ENCODE data around the gene VPS35L.

Gene VPS35L

GRCh38 chr16:19595043-19595767 lies 39.7 kb downstream of the VPS35L start:
- FAIRE-seq (peak; percentile 90), DNase-seq (ENCODE audit: low spot score) (peak; percentile 93)

DNA sequence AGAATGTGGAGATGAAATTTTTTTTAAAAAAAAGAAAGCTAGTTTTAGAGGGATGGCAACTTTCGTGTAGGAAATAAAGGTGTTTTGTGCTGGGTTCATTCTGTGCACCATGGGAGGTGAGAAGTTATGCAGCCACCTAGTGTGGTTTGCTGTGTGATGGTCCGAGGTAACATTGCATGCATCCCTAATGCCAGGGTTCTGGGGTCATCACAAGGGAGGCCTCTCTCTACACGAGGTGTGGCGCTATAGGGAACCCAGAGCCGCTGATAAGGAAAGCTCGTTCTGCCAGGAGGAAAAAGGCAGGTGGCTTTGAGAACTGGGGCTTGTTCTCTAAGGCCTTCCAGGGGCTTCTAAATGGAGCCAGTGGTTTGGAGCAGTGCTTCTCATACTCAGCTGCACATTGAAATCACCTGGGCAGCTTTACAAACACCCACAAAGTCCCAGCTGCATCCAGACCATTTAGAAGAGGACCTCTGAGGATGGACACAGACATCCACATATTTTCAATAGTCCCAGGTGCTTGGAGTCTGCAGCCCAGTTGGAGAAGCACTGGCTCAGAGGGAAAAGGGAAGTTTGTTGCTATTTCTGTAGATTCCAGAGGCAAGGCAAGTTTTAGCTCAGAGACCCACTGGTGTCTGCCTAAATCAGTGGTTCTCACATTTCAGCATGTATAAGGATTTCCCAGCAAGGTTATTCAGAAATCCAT lies 43.5 kb downstream of the VPS35L start:
- DNase-seq (ENCODE audit: low spot score), result no peak
- no peak for FAIRE-seq

GRCh38 chr16:19599968-19600716 lies 44.6 kb downstream of the VPS35L start:
- FAIRE-seq (no peak), DNase-seq (ENCODE audit: low spot score) (no peak)

DNA sequence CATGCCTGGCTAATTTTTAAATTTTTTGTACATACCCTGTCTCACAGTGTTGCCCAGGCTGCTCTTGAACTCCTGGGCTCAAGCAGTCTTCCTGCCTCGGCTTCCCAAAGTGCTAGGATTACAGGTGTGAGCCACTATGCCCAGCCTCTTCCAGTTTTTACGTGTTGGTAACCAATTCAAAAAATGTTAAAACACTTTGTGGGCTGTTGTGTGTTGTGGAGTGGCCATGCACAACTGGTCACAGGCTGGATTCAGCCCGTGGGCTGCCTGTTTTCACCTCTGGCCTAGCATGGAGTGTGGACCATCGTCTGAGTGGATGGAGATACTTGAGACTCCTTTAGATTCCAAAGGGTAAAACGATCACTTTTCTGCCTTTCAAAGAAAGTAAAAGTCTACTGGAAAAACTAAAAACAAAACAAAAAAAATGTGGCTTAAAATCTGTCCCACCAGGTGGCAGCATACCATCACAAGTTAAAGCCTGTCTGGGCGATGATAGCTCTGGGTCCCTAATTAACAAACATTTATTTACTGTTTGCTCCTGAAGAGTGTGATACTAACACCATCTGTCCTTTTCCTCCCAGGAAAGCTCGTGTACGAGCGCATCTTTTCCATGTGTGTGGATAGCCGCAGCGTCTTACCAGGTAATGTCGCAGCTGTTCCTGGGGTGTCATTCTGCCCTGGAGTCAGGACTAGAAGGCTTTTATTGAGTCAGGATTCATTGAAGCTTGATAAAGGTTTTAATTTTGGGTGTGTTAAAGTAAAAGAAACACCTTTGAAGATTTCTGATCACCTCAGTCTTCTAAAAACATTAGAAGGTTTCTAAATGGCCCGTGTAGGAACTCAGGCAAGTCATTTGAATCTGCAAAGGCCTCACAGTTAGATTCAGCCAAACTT lies 45.8 kb downstream of the VPS35L start:
- FAIRE-seq, result no peak
- DNase-seq (ENCODE audit: low spot score), result peak; percentile 7

- FAIRE-seq (no peak), DNase-seq (ENCODE audit: low spot score) (no peak)
Observed at GRCh38 chr16:19604911-19605310, 49.4 kb downstream of the VPS35L start.

GRCh38 chr16:19605701-19606100 lies 50.2 kb downstream of the VPS35L start:
- FAIRE-seq (no peak), DNase-seq (ENCODE audit: low spot score) (no peak)

GRCh38 chr16:19607616-19608280 lies 52.2 kb downstream of the VPS35L start:
- FAIRE-seq, result no peak
- DNase-seq (ENCODE audit: low spot score), result no peak

- FAIRE-seq, result no peak
- no peak for DNase-seq (ENCODE audit: low spot score)
Observed at GRCh38 chr16:19609359-19609758, 53.9 kb downstream of the VPS35L start.

DNA sequence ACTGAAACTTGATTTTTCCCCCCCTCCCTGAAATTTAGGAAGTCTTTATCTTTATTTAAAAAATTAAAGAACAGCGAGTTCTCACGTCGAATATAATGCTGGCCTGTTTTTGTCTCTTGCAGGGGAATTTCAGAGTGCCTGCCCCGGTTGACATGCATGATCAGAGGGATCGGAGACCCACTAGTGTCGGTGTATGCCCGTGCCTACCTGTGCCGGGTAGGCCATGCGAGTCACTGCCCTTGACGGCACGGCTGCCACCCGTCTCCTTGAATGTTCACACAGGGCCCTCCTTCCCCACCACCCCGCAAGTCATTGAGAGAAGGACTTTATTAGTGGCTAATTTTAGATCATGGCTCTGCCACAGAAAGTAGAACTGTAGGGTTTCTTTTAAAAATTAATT lies 54.7 kb downstream of the VPS35L start:
- no peak for DNase-seq (ENCODE audit: low spot score)
- no peak for FAIRE-seq

DNA sequence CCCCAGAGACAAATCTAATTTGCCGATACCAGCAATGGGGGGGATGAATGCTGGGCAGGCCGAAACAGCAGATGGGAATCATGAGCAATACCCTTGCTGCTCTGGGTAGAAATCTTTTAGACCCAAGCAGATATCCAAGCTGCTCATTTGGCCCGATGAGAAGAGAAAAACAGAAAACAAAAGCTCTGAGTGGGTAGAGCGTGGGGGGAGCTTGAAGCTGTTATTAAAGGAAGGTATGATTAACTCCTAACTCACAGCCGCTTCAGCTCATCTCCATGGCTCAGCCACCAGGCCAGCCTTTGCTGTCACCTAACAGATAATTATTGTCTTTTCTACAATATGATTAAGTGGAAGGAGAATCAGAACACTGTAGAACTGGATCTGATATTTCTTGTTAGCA lies 58.3 kb downstream of the VPS35L start:
- no peak for FAIRE-seq
- no peak for DNase-seq (ENCODE audit: low spot score)

DNA sequence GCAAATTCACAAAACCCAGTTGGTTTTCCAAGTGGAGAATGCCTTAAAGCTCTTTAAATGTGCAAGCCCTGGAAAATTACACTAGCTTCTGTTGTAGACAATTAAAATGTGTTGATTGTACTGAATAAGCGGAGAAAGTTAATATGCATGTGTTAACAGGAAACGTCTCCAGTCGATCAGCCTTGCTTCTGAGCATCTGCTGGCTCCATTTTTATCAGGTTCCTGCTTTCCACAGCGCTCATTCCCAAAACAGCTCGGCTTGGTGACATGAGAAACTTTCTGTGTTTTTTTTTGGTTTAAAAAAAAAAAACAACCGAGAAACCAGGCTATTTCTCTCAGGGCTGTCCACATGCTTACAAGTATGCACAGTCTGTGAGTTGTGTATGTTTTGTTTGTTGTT lies 60.7 kb downstream of the VPS35L start:
- DNase-seq (ENCODE audit: low spot score) (no peak), FAIRE-seq (no peak)

GRCh38 chr16:19618876-19619275 lies 63.4 kb downstream of the VPS35L start:
- no peak for DNase-seq (ENCODE audit: low spot score)
- FAIRE-seq, result no peak

DNA sequence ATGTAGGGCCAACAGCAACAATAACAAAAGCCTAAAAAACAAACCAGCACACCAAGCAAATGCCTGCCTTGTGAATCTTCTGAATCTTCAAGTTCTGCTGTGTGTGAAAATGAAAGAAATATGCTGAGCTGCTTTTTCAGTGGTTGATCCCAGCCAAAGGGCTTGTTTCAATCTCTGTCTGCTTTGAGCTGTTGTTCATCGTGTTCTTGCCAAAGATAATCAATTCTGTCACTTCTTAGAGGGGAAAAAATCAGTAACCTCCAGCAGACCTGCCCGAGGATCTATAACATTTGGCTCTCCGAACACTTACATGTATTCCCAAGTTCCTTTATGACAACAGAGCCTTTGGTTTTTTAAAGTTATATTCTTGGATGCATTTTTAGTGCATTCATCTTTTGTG lies 65.9 kb downstream of the VPS35L start:
- FAIRE-seq, result no peak

DNA sequence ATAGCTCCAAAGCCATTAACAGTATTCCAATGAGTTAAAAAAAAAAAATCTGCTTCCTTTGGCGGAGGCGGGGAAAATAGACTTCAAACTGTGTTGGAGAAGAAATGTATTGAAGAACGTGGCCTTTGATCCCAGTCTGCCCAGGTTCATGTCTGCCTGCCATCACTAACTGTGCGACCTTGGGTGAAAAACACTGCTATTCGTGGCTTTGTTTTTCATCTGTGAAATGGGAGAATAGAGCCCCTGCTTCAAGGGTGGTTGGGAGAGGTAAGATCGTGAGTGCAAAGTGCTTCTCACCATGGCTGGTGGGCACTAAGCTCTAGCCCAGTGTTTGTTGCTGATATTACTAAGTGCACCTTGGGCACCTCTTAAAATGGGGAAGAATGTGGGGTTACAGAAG lies 69.5 kb downstream of the VPS35L start:
- FAIRE-seq (no peak), DNase-seq (ENCODE audit: low spot score) (no peak)

More for the DNA sequence above, 65.9 kb downstream of the VPS35L start:
- no peak for DNase-seq (ENCODE audit: low spot score)

DNA sequence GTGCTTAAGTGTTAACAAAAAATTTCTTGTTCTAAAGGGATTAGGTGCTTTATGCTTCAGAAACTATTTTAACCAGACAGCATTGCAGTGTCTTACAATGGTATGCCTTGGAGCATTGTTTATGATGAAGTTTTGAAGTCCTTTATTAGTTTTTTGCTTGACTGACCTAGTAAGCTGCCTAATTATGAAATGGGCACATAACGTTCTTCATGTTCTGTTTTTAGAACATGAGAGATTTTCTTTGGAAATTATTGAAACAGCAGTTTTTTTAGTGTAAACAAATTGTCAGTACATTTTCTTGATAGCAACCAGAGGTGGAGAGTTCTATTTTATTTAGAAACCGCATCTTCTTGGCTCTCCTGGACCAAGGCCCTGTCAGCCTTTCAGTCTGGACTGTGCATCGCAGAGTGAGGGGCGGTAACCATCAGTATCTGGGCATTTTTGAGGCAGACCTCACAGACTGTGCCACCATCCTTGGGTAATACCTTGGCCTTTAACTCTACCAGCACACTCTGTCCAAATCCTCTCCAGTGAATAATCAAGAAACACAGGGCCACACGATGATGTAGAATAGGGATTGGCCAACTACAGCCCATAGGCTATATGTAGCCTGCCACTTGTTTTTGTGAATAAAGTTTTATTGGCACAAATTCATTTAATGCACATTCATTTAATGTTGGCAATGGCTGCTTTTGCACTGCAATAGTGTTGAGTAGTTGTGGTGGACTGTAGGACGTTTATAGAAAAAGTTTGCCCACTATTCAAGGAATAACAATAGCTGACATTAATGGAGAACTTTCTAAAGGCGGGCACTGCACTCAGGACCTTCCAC lies 81.1 kb downstream of the VPS35L start:
- DNase-seq (ENCODE audit: low spot score) (no peak), FAIRE-seq (no peak)

GRCh38 chr16:19639986-19640421 lies 84.5 kb downstream of the VPS35L start:
- no peak for FAIRE-seq
- DNase-seq (ENCODE audit: low spot score), result no peak

GRCh38 chr16:19642501-19642900 lies 87.0 kb downstream of the VPS35L start:
- no peak for FAIRE-seq
- no peak for DNase-seq (ENCODE audit: low spot score)

GRCh38 chr16:19644877-19645276 lies 89.4 kb downstream of the VPS35L start:
- FAIRE-seq, result no peak
- no peak for DNase-seq (ENCODE audit: low spot score)

GRCh38 chr16:19645557-19645981 lies 90.1 kb downstream of the VPS35L start:
- no peak for FAIRE-seq
- DNase-seq (ENCODE audit: low spot score), result no peak

- FAIRE-seq (no peak), DNase-seq (ENCODE audit: low spot score) (no peak)
Observed at GRCh38 chr16:19649980-19650379, 94.5 kb downstream of the VPS35L start.
